HG03571 (cell line): ENCODE results near the gene SFSWAP.
"Not testable (repeated sequence)": the region's sequence is repeated elsewhere in the genome, so short reads cannot be mapped to it uniquely, and the experiment has no call there.

Source experiments
- ATAC-seq: cut with Tn5 transposase; IDR thresholded peaks from one replicate; pipeline ENCODE4 v1.9.1; 2021; ENCODE audit not compliant: unreplicated experiment

SFSWAP gene

GRCh38 chr12:131735153-131735456, 24.2 kb downstream of the SFSWAP start:
- ATAC-seq: no peak

GRCh38 chr12:131735476-131736445, 24.9 kb downstream of the SFSWAP start:
- ATAC-seq: no peak

- no peak for ATAC-seq
Measured at GRCh38 chr12:131736446-131737149, 25.7 kb downstream of the SFSWAP start.

- no peak for ATAC-seq
Measured at GRCh38 chr12:131737150-131737827, 26.4 kb downstream of the SFSWAP start.

GRCh38 chr12:131738196-131738595, 27.3 kb downstream of the SFSWAP start:
- no peak for ATAC-seq

GRCh38 chr12:131740626-131741025, 29.7 kb downstream of the SFSWAP start:
- no peak for ATAC-seq

- not testable (repeated sequence) for ATAC-seq
Measured at GRCh38 chr12:131742761-131743160, 31.9 kb downstream of the SFSWAP start.

- ATAC-seq: not testable (repeated sequence)
Measured at GRCh38 chr12:131743410-131743809, 32.5 kb downstream of the SFSWAP start.

GRCh38 chr12:131743880-131744279, 33.0 kb downstream of the SFSWAP start:
- ATAC-seq: not testable (repeated sequence)

GRCh38 chr12:131744675-131745074, 33.8 kb downstream of the SFSWAP start:
- ATAC-seq: not testable (repeated sequence)

GRCh38 chr12:131745706-131746105, 34.8 kb downstream of the SFSWAP start:
- no peak for ATAC-seq

- no peak for ATAC-seq
Measured at GRCh38 chr12:131747276-131748177, 36.6 kb downstream of the SFSWAP start.

- ATAC-seq: no peak
Measured at GRCh38 chr12:131749618-131750315, 38.9 kb downstream of the SFSWAP start.

- ATAC-seq: no peak
Measured at GRCh38 chr12:131751335-131751734, 40.4 kb downstream of the SFSWAP start.

- ATAC-seq: no peak
Measured at GRCh38 chr12:131752451-131752850, 41.6 kb downstream of the SFSWAP start.

GRCh38 chr12:131753005-131753404, 42.1 kb downstream of the SFSWAP start:
- ATAC-seq: no peak

- ATAC-seq: no peak
Measured at GRCh38 chr12:131753757-131754156, 42.9 kb downstream of the SFSWAP start.

- ATAC-seq: no peak
Measured at GRCh38 chr12:131754184-131754583, 43.3 kb downstream of the SFSWAP start.

GRCh38 chr12:131755305-131756113, 44.6 kb downstream of the SFSWAP start:
- ATAC-seq: no peak
